Inferior parietal cortex (tissue), 1 donor: ENCODE data around the gene GET4.
"Not testable (repeated sequence)": the region's sequence is repeated elsewhere in the genome, so short reads cannot be mapped to it uniquely, and the experiment has no call there.

Source experiments
- DNase-seq: peaks from one replicate; pipeline ENCODE4 v3.0.0-alpha.2; 2016; ENCODE audit errors: extremely low spot score

Gene GET4

GRCh38 chr7:845091-845490 is 31.3 kb upstream of the GET4 start:
- DNase-seq, result no peak

GRCh38 chr7:845731-846130 is 30.6 kb upstream of the GET4 start:
- DNase-seq, result no peak

- not testable (repeated sequence) for DNase-seq
These were observed 29.2 kb upstream of the GET4 start for GRCh38 chr7:846958-847650.

GRCh38 chr7:847728-848127 is 28.6 kb upstream of the GET4 start:
- DNase-seq, result not testable (repeated sequence)

GRCh38 chr7:849145-849544 is 27.2 kb upstream of the GET4 start:
- DNase-seq, result no peak

GRCh38 chr7:849781-850180 is 26.6 kb upstream of the GET4 start:
- DNase-seq, result no peak

- no peak for DNase-seq
These were observed 25.1 kb upstream of the GET4 start for GRCh38 chr7:851204-851603.

- no peak for DNase-seq
These were observed 22.8 kb upstream of the GET4 start for GRCh38 chr7:853366-854117.

- DNase-seq, result no peak
These were observed 22.1 kb upstream of the GET4 start for GRCh38 chr7:854118-854775.

- no peak for DNase-seq
These were observed 20.5 kb upstream of the GET4 start for GRCh38 chr7:855686-856369.

- DNase-seq, result no peak
These were observed 19.8 kb upstream of the GET4 start for GRCh38 chr7:856444-857095.

GRCh38 chr7:857661-858060 is 18.7 kb upstream of the GET4 start:
- DNase-seq, result no peak

- DNase-seq, result no peak
These were observed 16.9 kb upstream of the GET4 start for GRCh38 chr7:859359-860030.

GRCh38 chr7:860149-860548 is 16.2 kb upstream of the GET4 start:
- no peak for DNase-seq

GRCh38 chr7:861222-861621 is 15.1 kb upstream of the GET4 start:
- DNase-seq, result no peak

GRCh38 chr7:862157-862556 is 14.2 kb upstream of the GET4 start:
- no peak for DNase-seq

GRCh38 chr7:863106-863505 is 13.2 kb upstream of the GET4 start:
- DNase-seq, result no peak

- DNase-seq, result no peak
These were observed 10.4 kb upstream of the GET4 start for GRCh38 chr7:865921-866320.

- no peak for DNase-seq
These were observed 9.4 kb upstream of the GET4 start for GRCh38 chr7:867001-867405.

- no peak for DNase-seq
These were observed 8.8 kb upstream of the GET4 start for GRCh38 chr7:867406-868188.

- DNase-seq, result no peak
These were observed 8.2 kb upstream of the GET4 start for GRCh38 chr7:868189-868486.
